HT1080 (cell line): ENCODE data around the gene CASZ1. TPM values are rescaled to one million over a fixed set of nuclear protein-coding genes. Genes with fewer than 3 reads are reported as not detected.
A peak's percentile ranks its signal among the peaks of the same experiment; 100 is the strongest.

Source experiments
- DNase-seq: peaks from one replicate; pipeline ENCODE4 v3.0.0-alpha.2; 2015; ENCODE audit warnings: low read depth
- total RNA-seq: library from RNA; depleted of rRNA; stranded (reverse); fragments of >200 nt; shearing (Covaris generic); gene quantifications from 2 replicates; pipeline ENCODE4 v1.2.3, GENCODE V29; 2014

Gene CASZ1
- total RNA-seq, 1 experiment from 2014 or later: 1.7 TPM

- no peak for DNase-seq
These were observed 90.0 kb downstream of the CASZ1 start for GRCh38 chr1:10706376-10706913.

GRCh38 chr1:10705953-10706352 is 90.5 kb downstream of the CASZ1 start:
- no peak for DNase-seq

- DNase-seq: no peak
These were observed 92.0 kb downstream of the CASZ1 start for GRCh38 chr1:10704368-10704882.

- DNase-seq: no peak
These were observed 92.7 kb downstream of the CASZ1 start for GRCh38 chr1:10703702-10704101.

- no peak for DNase-seq
These were observed 95.3 kb downstream of the CASZ1 start for GRCh38 chr1:10701145-10701544.

- DNase-seq: no peak
These were observed 97.0 kb downstream of the CASZ1 start for GRCh38 chr1:10699470-10699835.

- DNase-seq: no peak
These were observed 97.5 kb downstream of the CASZ1 start for GRCh38 chr1:10698726-10699469.

GRCh38 chr1:10697621-10698160 is 98.8 kb downstream of the CASZ1 start:
- no peak for DNase-seq

GRCh38 chr1:10696977-10697376 is 99.5 kb downstream of the CASZ1 start:
- DNase-seq: peak; percentile 25

- DNase-seq: peak; percentile 67
These were observed 101.5 kb downstream of the CASZ1 start for GRCh38 chr1:10694633-10695627.

GRCh38 chr1:10694274-10694632 is 102.2 kb downstream of the CASZ1 start:
- no peak for DNase-seq

GRCh38 chr1:10693497-10694273 is 102.8 kb downstream of the CASZ1 start:
- no peak for DNase-seq

GRCh38 chr1:10693152-10693496 is 103.3 kb downstream of the CASZ1 start:
- no peak for DNase-seq

- DNase-seq: peak; percentile 24
These were observed 103.9 kb downstream of the CASZ1 start for GRCh38 chr1:10692401-10693021.

- DNase-seq: no peak
These were observed 104.7 kb downstream of the CASZ1 start for GRCh38 chr1:10691740-10692125.

- DNase-seq: no peak
These were observed 105.2 kb downstream of the CASZ1 start for GRCh38 chr1:10691075-10691739.

- DNase-seq: no peak
These were observed 106.0 kb downstream of the CASZ1 start for GRCh38 chr1:10690484-10690883.

GRCh38 chr1:10688409-10688786 is 108.0 kb downstream of the CASZ1 start:
- DNase-seq: no peak

- no peak for DNase-seq
These were observed 108.6 kb downstream of the CASZ1 start for GRCh38 chr1:10687782-10688408.

- no peak for DNase-seq
These were observed 109.2 kb downstream of the CASZ1 start for GRCh38 chr1:10687251-10687651.
